Fibroblast of lung (primary cell): ENCODE data around the gene TGFB1. TPM values are rescaled to one million over a fixed set of nuclear protein-coding genes. Genes with fewer than 3 reads are reported as not detected.

Source experiments
- DNase-seq, 2 donors: peaks; one replicate each; pipeline versions ENCODE4 v3.0.0 to v3.0.0-alpha.2; 2010; ENCODE audit warnings: low read depth in 2 of 2
- H2AFZ ChIP-seq: 2 replicates; pipeline ENCODE4 v1.5.1; 2012; ENCODE audit warnings: low read length, control low read depth, inconsistent platforms
- H3K27ac ChIP-seq: 2 replicates; pipeline ENCODE4 v1.5.1; 2011; ENCODE audit warnings: low read length, control low read depth; ENCODE audit not compliant: insufficient read depth
- H3K27me3 ChIP-seq: 2 replicates; pipeline ENCODE4 v1.5.1; 2011; ENCODE audit warnings: mild to moderate bottlenecking, low read length; ENCODE audit not compliant: control insufficient read depth, insufficient read depth
- H3K36me3 ChIP-seq: 2 replicates; pipeline ENCODE4 v1.5.1; 2011; ENCODE audit warnings: low read length; ENCODE audit not compliant: control insufficient read depth, insufficient read depth
- H3K4me1 ChIP-seq: 2 replicates; pipeline ENCODE4 v1.5.1; 2011; ENCODE audit warnings: low read length; ENCODE audit not compliant: control insufficient read depth, insufficient read depth; ENCODE audit errors: extremely low read depth
- H3K4me2 ChIP-seq: 2 replicates; pipeline ENCODE4 v1.5.1; 2011; ENCODE audit warnings: low read length, control low read depth; ENCODE audit not compliant: insufficient read depth; ENCODE audit errors: extremely low read depth
- H3K4me3 ChIP-seq, 4 experiments: fragments of 200-600 bp in 1 of 4; sonication (generic) in 1 of 4; replicated peaks in 1 of 4; 2 replicates each; pipeline ENCODE4 v1.5.1; 2011 to 2016; ENCODE audit warnings: low read length in 4 of 4, low read depth in 3 of 4, mild to moderate bottlenecking in 3 of 4, control low read depth in 2 of 4, inconsistent platforms in 1 of 4, mixed read lengths in 1 of 4; ENCODE audit not compliant: insufficient read depth in 1 of 4; ENCODE audit errors: control extremely low read depth in 1 of 4
- H3K79me2 ChIP-seq: 2 replicates; pipeline ENCODE4 v1.5.1; 2012; ENCODE audit warnings: mild to moderate bottlenecking, low read length, inconsistent platforms; ENCODE audit not compliant: control insufficient read depth, insufficient read depth
- H3K9ac ChIP-seq: 2 replicates; pipeline ENCODE4 v1.5.1; 2011; ENCODE audit warnings: mild to moderate bottlenecking, low read length, control low read depth; ENCODE audit not compliant: insufficient read depth
- H3K9me3 ChIP-seq: 2 replicates; pipeline ENCODE4 v1.5.1; 2012; ENCODE audit warnings: low read depth, low read length; ENCODE audit not compliant: control insufficient read depth, insufficient read depth
- H4K20me1 ChIP-seq: 2 replicates; pipeline ENCODE4 v1.5.1; 2011; ENCODE audit warnings: low read length; ENCODE audit not compliant: control insufficient read depth, insufficient read depth; ENCODE audit errors: extremely low read depth
- EZH2 ChIP-seq: IDR thresholded peaks from 2 replicates; pipeline ENCODE4 v1.5.1; 2012; ENCODE audit warnings: low read length, control low read depth, mild to moderate bottlenecking; ENCODE audit errors: missing control alignments
- polyA plus RNA-seq, 2 donors: library from polyadenylated mRNA; depleted of rRNA in 1 of 2; stranded (reverse) in 1 of 2; unstranded in 1 of 2; fragments of >200 nt; gene quantifications; 2 replicates each; pipeline ENCODE4 v1.2.1, GENCODE V29; 2011 to 2012; ENCODE audit warnings: missing spikeins in 1 of 2
- total RNA-seq: library from RNA; depleted of rRNA; stranded (reverse); fragments of >200 nt; gene quantifications from 2 replicates; pipeline ENCODE4 v1.2.1, GENCODE V29; 2014
- TF ChIP-seq, protein P1 (sequence below), 2 donors: IDR thresholded peaks in 1 of 2; conservative IDR thresholded peaks in 1 of 2; 1 replicate in 1 of 2; 2 replicates in 1 of 2; pipeline ENCODE4 v1.5.1; 2011 to 2012; ENCODE audit warnings: low read length in 2 of 2, control low read depth in 1 of 2, inconsistent platforms in 1 of 2, low read depth in 1 of 2, mild to moderate bottlenecking in 1 of 2

The TGFB1 gene
- total and polyA plus RNA-seq, 2 donors (not counting 1 experiment from before 2014, with no cell fraction given) = 4.2 to 14.4 TPM

DNA sequence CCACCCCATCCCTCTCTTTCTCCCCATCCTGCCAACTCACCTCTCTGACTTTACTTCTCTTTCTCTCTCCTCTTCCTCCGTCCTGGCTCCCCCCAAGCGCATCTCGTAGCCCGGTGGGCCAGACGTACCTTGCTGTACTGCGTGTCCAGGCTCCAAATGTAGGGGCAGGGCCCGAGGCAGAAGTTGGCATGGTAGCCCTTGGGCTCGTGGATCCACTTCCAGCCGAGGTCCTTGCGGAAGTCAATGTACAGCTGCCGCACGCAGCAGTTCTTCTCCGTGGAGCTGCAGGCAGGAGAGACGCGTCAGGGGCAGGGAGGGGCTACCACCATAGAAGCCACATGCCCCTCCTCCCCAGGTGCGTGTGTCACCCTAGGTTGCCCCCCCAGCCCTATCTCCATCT is 21.7 kb downstream of the TGFB1 start:
- Histone ChIP-seq H3K4me2 (no peak overlapping the region), H3K9ac (no peak overlapping the region)

GRCh38 chr19:41330946-41331678 is 22.6 kb downstream of the TGFB1 start:
- TF ChIP-seq, protein P1, sequence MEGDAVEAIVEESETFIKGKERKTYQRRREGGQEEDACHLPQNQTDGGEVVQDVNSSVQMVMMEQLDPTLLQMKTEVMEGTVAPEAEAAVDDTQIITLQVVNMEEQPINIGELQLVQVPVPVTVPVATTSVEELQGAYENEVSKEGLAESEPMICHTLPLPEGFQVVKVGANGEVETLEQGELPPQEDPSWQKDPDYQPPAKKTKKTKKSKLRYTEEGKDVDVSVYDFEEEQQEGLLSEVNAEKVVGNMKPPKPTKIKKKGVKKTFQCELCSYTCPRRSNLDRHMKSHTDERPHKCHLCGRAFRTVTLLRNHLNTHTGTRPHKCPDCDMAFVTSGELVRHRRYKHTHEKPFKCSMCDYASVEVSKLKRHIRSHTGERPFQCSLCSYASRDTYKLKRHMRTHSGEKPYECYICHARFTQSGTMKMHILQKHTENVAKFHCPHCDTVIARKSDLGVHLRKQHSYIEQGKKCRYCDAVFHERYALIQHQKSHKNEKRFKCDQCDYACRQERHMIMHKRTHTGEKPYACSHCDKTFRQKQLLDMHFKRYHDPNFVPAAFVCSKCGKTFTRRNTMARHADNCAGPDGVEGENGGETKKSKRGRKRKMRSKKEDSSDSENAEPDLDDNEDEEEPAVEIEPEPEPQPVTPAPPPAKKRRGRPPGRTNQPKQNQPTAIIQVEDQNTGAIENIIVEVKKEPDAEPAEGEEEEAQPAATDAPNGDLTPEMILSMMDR (conservative IDR thresholded peaks at IDR 0.05 in 1 of 2, IDR thresholded peaks at IDR 0.05 in 1 of 2; ENCODE audit: low read depth in 1 of 2, low read length in 2 of 2) = no peak
- TF ChIP-seq EZH2 = no peak
- no peak overlapping the region for H3K4me2 ChIP-seq
- no peaks in the 10 kb centered on the region for H3K9me3 ChIP-seq
- H4K20me1 ChIP-seq = no peaks in the 10 kb centered on the region
- no peak overlapping the region for H3K27ac ChIP-seq
- H3K36me3 ChIP-seq = peaks cover 16% of the 10 kb centered on the region
- no peak overlapping the region for H3K4me3 ChIP-seq
- DNase-seq = no peak
- no peak overlapping the region for H3K9ac ChIP-seq
- no peaks in the 10 kb centered on the region for H3K27me3 ChIP-seq
- peaks cover 18% of the 10 kb centered on the region for H3K4me1 ChIP-seq
- H3K79me2 ChIP-seq = no peaks in the 10 kb centered on the region
- H2AFZ ChIP-seq = no peak overlapping the region

More for the DNA sequence above, 21.7 kb downstream of the TGFB1 start:
- peaks cover 16% of the 10 kb centered on the region for H3K36me3 ChIP-seq
- H3K4me3 ChIP-seq = no peak overlapping the region
- DNase-seq = no peak
- no peaks in the 10 kb centered on the region for H3K9me3 ChIP-seq
- H3K4me1 ChIP-seq = peaks cover 13% of the 10 kb centered on the region
- H3K79me2 ChIP-seq = no peaks in the 10 kb centered on the region
- no peaks in the 10 kb centered on the region for H3K27me3 ChIP-seq
- TF ChIP-seq EZH2 = no peak
- TF ChIP-seq, protein P1 (conservative IDR thresholded peaks at IDR 0.05 in 1 of 2, IDR thresholded peaks at IDR 0.05 in 1 of 2; ENCODE audit: low read depth in 1 of 2, low read length in 2 of 2) = no peak
- no peaks in the 10 kb centered on the region for H4K20me1 ChIP-seq
- no peak overlapping the region for H3K27ac ChIP-seq
- no peak overlapping the region for H2AFZ ChIP-seq

GRCh38 chr19:41330481-41330880 is 23.2 kb downstream of the TGFB1 start:
- peaks cover 16% of the 10 kb centered on the region for H3K36me3 ChIP-seq
- no peaks in the 10 kb centered on the region for H3K79me2 ChIP-seq

More at GRCh38 chr19:41330481-41330880, 23.2 kb downstream of the TGFB1 start:
- no peak overlapping the region for H3K4me3 ChIP-seq
- no peak overlapping the region for H3K27ac ChIP-seq
- H4K20me1 ChIP-seq = no peaks in the 10 kb centered on the region
- DNase-seq = no peak
- H2AFZ ChIP-seq = no peak overlapping the region
- TF ChIP-seq, protein P1 (conservative IDR thresholded peaks at IDR 0.05 in 1 of 2, IDR thresholded peaks at IDR 0.05 in 1 of 2; ENCODE audit: low read depth in 1 of 2, low read length in 2 of 2) = no peak
- no peak for TF ChIP-seq EZH2
- no peak overlapping the region for H3K4me2 ChIP-seq
- H3K9me3 ChIP-seq = no peaks in the 10 kb centered on the region
- H3K9ac ChIP-seq = no peak overlapping the region
- H3K27me3 ChIP-seq = no peaks in the 10 kb centered on the region
- peaks cover 24% of the 10 kb centered on the region for H3K4me1 ChIP-seq
